ENCODE data around the gene LHCGR.

The LHCGR gene

GRCh38 chr2:48770181-48770580 is 14.7 kb upstream of the LHCGR start:
- DNase-seq, result no peak
- Mint-ChIP-seq H3K9me3 (peaks cover 19% of the 10 kb centered on the region), H3K4me1 (peaks cover 26% of the 10 kb centered on the region), H3K27ac (no peak overlapping the region), H3K27me3 (ENCODE audit: low read depth, poor library complexity) (peaks cover 9% of the 10 kb centered on the region), H3K36me3 (ENCODE audit: low read depth) (peaks cover 9% of the 10 kb centered on the region), H3K4me3 (no peak overlapping the region)
- TF ChIP-seq CTCF (IDR thresholded peaks at IDR 0.05), result no peak

DNA sequence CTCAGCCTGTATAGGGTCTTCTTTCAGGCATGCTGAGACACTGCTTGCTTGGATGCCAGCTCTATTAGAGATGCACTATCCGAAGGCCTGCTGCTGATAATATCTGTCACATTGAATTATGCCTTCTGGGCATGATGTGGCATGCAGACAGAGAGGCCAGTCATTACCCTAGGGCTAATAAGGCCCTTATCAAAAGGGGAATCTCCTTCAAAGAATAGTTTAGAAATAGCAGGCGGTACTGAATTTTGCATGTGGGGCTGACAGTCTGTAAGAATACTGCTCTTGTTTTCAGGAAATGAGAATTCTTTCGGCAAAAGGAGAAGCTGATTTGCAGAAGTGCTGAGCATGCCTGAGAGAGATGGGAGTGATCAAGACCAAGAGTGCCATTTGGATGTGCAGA is 13.1 kb upstream of the LHCGR start:
- H3K36me3 Mint-ChIP-seq (ENCODE audit: low read depth), result peaks cover 16% of the 10 kb centered on the region
- peaks cover 26% of the 10 kb centered on the region for H3K4me1 Mint-ChIP-seq
- H3K27ac Mint-ChIP-seq, result no peak overlapping the region
- no peak overlapping the region for H3K4me3 Mint-ChIP-seq
- no peak for TF ChIP-seq CTCF (IDR thresholded peaks at IDR 0.05)
- DNase-seq, result no peak
- peaks cover 14% of the 10 kb centered on the region for H3K27me3 Mint-ChIP-seq (ENCODE audit: low read depth, poor library complexity)
- peaks cover 31% of the 10 kb centered on the region for H3K9me3 Mint-ChIP-seq

- no peak overlapping the region for H3K27ac Mint-ChIP-seq
- peaks cover 16% of the 10 kb centered on the region for H3K36me3 Mint-ChIP-seq (ENCODE audit: low read depth)
- no peak for TF ChIP-seq CTCF (IDR thresholded peaks at IDR 0.05)
- H3K4me1 Mint-ChIP-seq, result peaks cover 26% of the 10 kb centered on the region
- DNase-seq, result peak; percentile 41
- peaks cover 14% of the 10 kb centered on the region for H3K27me3 Mint-ChIP-seq (ENCODE audit: low read depth, poor library complexity)
- no peak overlapping the region for H3K4me3 Mint-ChIP-seq
- peaks cover 44% of the 10 kb centered on the region for H3K9me3 Mint-ChIP-seq
Measured at GRCh38 chr2:48767330-48767729, 11.8 kb upstream of the LHCGR start.

GRCh38 chr2:48760826-48761225 is 5.3 kb upstream of the LHCGR start:
- no peak overlapping the region for H3K4me3 Mint-ChIP-seq
- peaks cover 33% of the 10 kb centered on the region for H3K27me3 Mint-ChIP-seq (ENCODE audit: low read depth, poor library complexity)
- H3K4me1 Mint-ChIP-seq, result peaks cover 5% of the 10 kb centered on the region
- peaks cover 7% of the 10 kb centered on the region for H3K36me3 Mint-ChIP-seq (ENCODE audit: low read depth)
- DNase-seq, result no peak
- TF ChIP-seq CTCF (IDR thresholded peaks at IDR 0.05), result no peak
- H3K9me3 Mint-ChIP-seq, result peaks cover 40% of the 10 kb centered on the region
- H3K27ac Mint-ChIP-seq, result no peak overlapping the region

GRCh38 chr2:48759682-48760081 is 4.2 kb upstream of the LHCGR start:
- Mint-ChIP-seq H3K9me3 (peaks cover 30% of the 10 kb centered on the region), H3K4me1 (peaks cover 14% of the 10 kb centered on the region), H3K27ac (no peak overlapping the region), H3K36me3 (ENCODE audit: low read depth) (peaks cover 7% of the 10 kb centered on the region), H3K27me3 (ENCODE audit: low read depth, poor library complexity) (peaks cover 37% of the 10 kb centered on the region), H3K4me3 (no peak overlapping the region)
- no peak for DNase-seq
- TF ChIP-seq CTCF (IDR thresholded peaks at IDR 0.05), result no peak

GRCh38 chr2:48756289-48756688 is 765 bp upstream of the LHCGR start:
- no peak overlapping the region for H3K27ac Mint-ChIP-seq
- H3K27me3 Mint-ChIP-seq (ENCODE audit: low read depth, poor library complexity), result peaks cover 48% of the 10 kb centered on the region
- H3K9me3 Mint-ChIP-seq, result no peaks in the 10 kb centered on the region
- H3K4me1 Mint-ChIP-seq, result peaks cover 37% of the 10 kb centered on the region
- no peaks in the 10 kb centered on the region for H3K36me3 Mint-ChIP-seq (ENCODE audit: low read depth)
- DNase-seq, result no peak
- peak overlapping the region; percentile 81 for H3K4me3 Mint-ChIP-seq
- no peak for TF ChIP-seq CTCF (IDR thresholded peaks at IDR 0.05)
